Stimulated activated CD8-positive, alpha-beta memory T cell treated with anti-CD3 and anti-CD28 coated beads, Interleukin-4, amount 100 ng/mL, for 4 hours (primary cell): Measurements from ENCODE around the gene FTO.

Source experiments
- DNase-seq, 2 donors: peaks; one replicate each; pipeline ENCODE4 v3.0.0-alpha.2; 2020; ENCODE audit warnings: low read depth in 2 of 2, low spot score in 1 of 2

The FTO gene

DNA sequence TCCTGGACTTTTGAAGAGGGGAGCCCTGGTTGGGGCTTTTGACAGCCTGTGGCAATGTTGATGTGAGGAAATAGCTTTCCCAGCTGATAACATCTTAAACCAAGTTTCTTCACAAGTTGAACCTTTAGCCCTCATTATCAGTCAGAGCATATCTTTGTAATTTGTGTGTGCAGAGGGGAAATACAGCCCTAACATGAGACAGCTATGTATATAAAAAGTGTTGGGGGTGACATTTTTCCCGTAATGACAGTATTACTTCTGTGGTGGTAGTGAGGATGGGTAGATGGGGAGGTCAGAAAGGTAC lies 221.1 kb downstream of the FTO start:
- DNase-seq = no peak

DNA sequence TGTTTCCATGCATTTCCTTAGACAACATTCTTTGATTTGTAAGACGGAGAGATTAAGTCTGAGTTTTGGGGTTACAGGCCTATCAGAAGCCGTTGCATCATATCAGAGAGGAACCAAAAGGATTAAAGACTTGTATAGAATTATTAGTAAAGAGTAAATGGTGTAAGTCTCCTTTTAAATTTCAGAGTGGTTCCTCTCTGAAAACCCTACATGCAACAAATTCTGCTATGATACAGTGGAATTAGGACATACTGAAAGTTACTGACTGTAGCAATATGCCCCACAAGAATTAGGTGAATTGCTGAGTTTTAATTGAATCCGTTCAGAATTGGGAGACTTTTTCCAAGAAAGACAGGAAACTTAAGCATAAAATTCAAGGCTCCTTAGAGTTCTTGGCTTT lies 221.6 kb downstream of the FTO start:
- no peak for DNase-seq

DNA sequence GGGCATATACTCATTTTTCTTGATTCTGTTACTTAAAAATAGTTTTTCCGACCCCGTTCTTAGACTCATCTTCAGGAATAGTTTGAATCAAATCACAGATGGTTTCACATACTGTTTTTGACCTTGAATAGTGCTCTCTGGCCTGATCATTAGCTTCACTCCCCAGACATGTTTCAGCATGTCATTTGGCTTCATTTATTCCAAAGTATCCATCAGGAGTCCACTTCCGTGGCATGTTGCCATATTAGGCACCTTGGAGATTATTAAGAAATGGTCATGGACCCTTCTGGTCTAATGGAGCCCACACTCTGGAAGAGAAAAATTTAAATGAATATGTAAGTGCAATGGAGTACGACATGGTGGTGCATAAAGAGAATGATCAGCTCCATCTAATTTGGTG lies 222.3 kb downstream of the FTO start:
- DNase-seq = no peak

DNA sequence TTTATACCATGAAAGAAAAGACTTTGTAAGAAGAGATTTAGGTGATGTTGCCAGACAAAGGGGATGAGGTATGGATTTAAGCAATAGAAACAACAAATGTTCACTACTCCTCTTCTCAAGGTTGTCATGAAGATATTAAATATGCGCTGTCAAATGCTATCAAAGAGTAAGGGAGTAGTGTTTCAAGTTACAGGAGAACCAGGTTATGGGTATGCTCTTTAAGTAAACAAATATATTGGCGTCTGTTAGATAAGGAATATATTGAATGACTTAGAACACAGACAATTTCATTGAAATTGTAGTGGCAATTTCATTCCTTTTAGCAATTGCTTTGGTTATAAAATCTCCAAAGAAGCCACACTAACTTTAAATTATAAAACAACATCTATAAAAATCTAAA lies 229.0 kb downstream of the FTO start:
- DNase-seq = no peak

DNA sequence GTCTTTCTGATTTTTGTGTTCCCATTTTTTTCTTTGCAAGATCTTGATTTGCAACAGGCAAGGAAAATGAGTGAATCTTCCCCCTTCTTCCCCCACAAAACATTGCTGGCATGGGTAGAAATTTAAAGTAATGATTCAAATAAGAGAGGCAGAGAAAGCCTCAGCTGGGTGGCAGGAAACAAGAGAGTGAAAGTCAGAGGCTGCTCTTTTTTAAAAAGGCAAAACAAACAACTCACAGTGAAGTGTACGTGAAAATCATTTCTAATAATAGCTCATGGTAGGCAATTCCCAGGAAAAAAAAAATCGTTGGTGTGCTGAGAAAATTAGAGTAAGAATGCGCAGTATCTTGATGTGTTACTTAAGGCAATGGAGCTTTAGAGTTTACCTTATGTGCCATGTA lies 229.5 kb downstream of the FTO start:
- no peak for DNase-seq

DNA sequence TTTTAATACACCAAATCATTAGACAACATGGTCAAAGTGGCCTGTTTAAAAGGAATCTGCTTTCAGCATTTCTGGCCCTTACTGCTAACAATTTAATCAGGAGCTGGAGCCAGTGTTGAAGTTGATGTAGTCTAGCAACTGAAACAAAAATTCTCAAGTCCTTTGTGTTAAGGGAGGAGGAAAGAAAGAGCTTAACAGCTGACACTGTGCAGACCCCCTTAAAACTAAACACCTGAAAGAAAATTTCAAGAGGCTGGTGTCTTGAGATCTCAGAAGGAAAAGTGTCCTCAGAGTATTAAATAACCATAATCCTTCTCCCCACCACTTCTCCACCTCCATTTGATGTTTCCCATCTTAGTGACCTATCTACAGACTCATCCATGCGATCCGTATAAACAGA lies 232.1 kb downstream of the FTO start:
- DNase-seq = no peak

DNA sequence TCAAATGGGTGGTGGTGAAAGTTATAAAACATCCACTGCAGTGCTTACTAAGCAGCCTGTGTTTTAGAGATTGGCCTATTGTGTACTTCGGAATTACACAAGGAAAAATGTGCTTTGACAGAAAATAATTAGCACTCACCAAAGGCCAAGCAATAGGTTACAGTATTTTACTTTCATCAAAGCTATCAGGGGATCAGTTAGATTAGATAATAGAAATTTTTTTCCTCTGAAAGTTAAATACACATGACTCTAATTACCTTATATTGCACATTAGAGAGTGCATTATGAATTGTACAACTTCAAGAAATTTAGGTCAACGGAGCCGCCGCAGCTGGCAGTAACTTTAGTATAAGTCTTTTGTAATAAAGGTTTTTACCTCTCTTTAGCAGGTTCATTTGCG lies 232.6 kb downstream of the FTO start:
- DNase-seq = no peak

DNA sequence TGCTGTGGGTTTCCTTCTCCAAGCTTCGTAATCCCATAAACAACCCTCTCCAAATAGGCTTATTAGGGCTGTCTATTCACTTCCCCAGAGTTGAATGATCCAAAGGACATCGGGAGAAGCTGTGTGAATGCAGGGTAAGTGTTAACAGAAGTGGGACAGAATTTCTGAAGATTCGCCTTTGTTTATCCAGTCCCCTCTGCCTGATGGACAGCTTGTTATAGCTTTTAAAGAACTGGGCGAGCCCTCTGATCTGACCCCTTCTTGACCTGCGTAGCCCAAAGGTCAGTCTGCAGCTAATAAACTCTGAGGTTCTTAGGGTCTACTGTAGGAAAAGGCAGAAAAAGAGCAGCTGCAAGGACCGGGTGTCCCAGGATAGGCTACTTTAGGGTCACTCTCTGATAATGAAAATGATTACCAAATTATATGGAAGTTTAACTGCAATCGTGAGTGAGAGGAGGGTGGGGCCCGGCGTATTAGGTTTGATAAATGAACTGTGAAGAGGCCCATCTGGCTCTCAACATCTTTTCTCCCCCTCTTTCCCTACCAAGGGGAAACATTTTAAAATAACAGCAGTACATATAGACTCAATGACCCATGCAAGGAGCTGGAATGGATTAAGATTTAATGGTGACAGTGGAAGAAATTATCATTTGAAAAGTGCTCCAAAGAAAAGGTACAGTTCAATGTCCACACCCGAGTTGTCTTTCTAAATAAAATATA lies 233.4 kb downstream of the FTO start:
- no peak for DNase-seq

DNA sequence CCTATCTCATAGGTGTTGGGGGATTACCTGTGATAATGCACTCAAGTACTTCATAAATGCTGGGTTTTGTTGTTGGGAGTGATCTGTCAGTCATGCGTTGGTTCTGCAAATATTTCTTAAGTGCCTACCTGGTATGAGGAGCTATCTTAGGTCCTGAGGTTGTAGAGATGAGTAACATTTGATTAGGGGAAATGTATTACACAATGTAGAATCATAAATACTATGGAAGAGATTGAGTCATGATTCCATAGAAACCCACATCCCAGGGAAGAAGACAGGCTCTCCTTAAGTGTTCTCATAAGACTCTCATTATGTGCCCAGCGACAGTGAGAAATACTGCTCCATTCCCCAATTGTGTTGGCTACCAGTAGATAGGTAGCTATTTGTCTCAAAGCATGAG lies 240.1 kb downstream of the FTO start:
- no peak for DNase-seq

DNA sequence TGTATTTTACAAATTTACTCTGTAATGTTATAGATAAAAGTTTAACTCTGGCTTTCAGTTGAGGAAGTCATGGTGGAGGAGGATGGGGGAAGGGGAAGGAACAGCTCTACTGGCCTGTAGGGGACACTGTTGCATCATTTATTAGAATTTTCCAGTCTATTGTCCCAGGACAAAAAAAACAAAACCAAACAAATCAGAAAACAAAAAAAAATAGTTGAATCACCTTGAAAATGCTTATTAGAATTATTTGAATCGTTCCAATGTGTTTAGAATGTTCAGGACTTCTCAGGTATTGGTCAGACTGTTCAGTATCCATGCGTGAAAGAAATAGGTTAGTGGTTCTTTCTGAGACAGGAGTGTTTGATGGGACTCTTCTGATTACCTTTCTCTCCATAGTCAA lies 242.0 kb downstream of the FTO start:
- no peak for DNase-seq

DNA sequence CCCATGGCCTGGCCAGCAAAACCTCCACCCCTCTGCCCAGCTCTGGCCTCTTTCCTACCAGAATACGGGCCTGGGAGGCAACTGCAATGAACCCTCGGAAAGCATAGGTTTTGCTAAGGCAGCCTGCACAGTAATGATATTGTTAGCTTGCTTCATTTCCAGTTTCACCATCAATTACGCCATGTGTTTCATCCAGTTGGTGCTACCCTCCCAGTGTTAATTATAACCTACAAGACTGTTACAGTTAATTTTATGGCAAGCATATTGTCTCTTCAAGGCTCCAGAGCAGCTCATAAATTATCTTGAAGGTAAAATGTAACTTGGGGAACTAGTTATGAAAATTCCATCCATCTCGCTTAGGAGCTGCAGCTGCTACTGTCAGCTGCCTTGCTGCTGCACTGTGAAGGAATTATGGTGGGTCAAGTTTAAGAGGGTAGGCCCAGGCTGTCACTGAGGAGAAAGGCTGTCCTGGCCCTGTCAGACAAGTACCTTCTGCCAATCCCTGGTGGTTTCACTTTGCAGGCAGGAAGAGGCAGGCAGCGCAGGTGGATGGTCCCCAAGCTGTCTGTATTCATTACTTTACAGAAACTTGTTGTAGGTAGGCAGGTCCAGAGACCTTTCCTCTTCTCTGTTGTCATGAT lies 242.9 kb downstream of the FTO start:
- DNase-seq = no peak

DNA sequence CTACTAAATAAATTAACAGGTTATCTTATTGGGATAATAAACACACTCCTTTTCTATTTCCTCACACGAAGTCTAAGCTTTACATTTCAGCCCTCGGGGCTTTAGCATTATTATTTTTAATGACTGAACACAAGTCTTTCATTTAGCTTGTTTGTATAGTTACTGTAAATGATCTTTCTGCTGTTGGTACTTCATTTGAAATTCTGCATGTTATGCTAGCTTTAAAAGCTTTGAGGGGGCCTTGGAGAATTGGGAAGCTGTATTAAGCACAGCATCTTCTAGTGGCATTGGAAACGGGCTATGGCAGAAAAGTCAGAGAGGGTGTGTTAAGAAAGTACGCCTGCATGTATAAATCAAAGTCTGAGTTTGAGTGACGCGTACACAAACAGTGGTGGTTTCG lies 243.7 kb downstream of the FTO start:
- no peak for DNase-seq

DNA sequence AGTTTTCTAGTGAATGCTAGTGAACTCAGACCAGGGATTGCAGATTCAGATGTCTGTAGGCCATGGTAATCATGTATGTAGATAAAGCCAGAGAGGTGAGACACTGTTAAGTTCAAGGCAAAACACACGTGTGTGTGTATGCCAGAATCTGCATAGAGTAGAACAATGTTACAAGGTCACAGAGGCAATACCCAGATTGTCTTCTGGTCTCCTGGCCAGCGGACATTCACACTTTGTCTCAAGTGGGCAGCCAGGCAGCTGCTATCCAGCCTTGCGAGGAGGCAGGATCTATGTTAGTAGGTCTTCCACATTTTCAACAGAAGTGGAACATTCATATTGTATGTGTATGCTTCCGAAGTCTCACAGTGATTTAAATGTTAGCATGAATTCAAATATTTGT lies 244.4 kb downstream of the FTO start:
- no peak for DNase-seq

DNA sequence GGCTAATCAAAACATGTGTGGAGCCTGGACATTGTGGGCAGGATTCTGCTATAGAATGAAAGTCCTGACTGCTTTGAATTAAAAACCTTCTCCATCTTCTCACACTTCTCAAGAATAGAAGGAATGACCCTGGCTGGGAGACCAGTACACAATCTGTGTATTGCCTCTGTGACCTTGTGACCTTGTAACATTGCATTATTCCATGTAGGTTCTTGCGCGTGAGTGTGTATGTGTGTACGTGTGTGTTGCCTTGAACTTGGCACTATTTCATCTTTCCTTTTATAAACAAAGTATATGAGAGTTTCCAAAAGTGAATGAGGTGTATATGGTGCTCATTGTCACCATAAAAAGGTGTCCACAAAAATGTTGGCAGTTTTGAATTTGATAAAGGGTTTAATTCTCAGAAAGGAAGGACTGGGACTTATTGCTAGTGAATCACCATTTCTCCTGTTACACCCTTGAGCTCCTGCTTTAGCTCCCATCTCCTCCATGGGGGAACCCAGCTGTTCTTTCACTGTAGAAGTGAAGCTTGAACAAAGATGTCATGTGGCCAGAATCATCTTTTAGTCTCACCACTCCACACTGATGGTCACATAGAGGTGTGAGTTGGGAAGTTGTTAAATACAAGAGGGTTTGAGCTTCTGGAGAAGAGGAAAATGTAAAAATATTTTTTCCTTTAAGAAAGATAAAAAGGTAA lies 244.9 kb downstream of the FTO start:
- no peak for DNase-seq

DNA sequence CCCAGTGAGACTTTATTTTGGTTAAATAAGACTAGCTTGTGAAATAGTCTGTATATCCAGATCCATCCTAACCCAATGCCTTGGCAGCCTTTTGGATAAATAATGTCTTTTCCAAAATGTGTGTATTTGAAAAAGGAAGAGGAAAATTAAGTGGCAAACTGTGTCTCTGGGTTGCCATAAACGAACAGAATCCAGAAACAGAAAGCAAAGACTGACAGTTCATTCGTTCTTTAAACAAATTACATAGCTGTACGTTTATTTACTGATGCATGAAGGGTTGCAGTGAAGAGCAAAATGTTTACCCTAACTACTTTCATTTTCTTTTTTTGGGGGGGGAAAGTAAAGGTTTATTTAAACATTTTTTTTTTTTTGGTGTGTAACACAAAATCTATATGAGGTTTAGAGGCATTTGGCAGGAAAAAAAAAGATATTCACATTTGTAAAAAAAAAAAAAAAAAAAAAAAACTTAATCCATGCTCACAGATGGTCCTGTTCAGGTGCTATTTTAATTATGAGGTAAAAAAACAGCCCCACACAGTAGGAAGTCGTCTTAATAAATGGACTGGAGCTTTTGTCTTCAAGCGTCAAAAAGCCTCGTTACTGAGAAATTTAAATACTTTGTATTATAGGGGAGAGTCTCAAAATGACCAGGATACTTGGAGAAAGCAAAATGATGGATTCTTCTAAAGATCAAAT lies 245.9 kb downstream of the FTO start:
- no peak for DNase-seq

DNA sequence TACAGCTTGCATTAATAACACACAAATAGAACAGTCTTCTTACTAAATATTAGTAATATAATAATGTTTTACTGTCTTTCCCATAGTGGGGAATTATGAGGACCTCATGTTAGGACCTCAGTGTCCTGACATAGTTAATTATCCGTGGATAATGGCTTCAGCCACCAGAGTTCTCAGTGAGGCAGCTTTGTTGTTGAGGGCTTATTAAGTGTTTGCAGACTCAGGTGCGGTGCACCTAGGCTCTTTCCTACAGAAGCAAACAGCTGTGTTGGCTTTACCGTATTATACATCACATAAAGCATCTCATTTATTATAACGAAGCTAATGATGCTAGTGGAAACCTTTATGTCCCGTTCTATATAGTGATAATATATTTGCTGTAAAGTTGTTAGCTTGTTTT lies 246.7 kb downstream of the FTO start:
- no peak for DNase-seq

DNA sequence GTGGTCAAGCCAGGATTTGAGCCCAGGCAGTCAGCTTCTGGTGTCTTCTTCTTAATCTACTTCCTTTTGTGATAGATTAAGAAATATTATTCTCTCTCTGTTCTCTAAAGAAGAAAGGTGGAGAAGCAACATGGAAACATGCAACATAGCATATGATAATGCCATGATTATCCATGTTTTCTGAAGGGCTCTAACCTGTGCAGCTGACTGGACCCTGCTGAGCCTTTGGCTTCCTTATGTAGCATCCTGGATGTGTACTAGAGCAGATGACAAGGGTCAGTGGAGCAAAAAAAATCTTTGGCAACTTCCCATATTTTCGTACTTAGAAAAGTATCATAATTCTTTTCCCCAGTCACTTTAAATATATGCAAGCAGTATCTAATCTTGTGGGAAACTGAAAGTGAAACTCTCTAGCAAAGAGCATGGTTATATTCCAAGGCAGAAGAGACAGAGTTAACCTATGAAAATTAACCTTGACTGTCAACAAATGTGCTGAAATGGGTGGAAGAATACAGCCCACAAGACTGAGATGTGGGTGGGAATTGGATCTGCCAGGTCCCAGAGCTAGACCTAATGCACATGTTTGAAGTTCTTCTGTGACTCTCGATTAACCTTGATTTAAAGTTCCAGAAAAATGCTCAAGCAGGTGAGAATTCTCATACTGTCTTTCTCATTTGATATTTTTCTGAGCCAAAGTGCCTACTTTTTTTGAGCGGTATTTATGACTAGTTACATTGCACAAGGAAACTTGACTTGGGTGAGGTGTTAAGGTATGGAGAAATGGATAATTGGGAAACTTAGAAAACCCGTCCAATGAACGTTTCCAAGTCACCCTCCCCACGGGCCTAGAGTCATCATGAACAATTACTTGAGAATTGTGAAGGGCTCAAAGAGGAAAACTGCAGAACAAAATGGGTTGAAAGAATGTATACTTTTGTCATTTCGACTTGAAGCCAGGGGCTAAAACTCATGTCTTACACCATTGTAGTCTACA lies 248.6 kb downstream of the FTO start:
- no peak for DNase-seq

DNA sequence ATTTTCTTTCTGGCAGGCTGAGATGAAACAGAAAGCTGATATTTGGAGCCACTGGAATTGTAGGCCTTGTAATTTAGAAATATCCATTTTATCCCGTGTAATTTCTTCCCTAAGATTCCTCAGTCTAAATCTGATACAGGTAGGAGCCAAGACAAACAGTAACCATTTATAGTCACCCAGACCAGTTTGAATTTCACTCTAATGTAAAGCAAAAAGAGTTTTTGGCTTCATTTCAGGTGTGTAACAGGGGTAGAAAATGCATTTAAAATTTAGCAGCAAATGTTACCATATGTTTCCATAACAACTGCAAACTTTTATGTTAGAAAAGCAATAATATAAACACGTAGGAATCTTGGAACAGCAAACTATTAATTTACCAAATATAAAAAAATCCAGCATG lies 249.4 kb downstream of the FTO start:
- no peak for DNase-seq

DNA sequence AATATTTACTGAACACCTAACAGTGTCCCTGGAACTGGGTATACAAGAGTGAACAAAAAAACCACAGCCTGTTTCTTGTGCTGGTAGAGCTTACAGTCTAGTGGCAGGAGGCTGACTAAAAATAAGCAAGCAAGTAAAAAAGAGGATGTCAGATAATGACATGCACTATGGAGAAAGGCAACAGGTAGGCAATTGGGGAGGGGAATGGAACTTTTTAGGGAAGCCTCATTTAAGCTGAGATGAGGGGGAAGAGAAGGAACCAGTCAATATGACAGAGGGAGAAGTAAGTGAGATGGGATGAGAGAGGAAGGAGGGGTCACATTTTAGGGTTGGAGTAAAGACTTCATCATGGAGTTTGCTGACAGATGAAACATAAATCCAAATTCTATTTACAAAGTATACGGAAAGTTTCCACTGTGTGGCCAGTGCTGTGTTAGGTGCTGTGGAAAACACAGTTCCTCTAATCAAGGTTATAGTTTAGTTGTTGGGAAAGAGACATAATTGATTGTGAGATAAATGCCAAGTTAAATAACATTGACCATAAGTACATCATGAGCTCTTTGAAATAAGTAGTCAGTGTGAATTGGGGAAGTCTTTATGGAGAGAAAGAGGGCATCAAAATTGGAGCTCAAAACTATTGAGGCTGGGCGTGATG lies 251.4 kb downstream of the FTO start:
- no peak for DNase-seq

DNA sequence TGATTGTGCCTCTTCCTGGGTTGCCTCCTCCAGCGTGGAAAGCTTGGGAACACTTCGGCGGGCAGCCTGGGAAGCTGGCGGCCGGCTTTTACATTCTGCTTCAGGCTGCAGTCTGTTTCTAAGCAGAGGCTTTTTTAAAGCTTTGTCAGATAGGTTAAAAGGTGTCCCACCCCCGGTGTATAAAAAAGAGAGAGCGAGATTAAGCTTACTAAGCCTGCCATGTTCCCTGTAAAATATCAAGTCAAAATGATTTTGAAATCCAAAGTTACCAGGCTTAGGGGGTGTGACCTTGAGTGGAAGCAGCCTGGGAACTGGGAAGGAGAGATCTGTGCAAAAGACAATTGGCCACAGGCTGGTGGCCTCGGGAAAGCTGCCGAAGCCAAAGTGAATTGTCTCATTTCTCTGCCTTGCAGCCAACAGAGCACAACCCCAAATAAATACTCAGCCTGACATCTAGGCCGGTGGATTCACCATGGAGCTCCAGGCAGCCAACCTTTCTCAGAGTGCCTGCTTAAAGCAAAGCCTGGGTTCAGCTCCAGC lies 254.5 kb downstream of the FTO start:
- DNase-seq = no peak
